ENCODE data around the gene STRN.
"Not testable (repeated sequence)": the region's sequence is repeated elsewhere in the genome, so short reads cannot be mapped to it uniquely, and the experiment has no call there.

The STRN gene

GRCh38 chr2:36911012-36911411 is 55.3 kb downstream of the STRN start:
- DNase-seq (ENCODE audit: low read depth) = no peak

GRCh38 chr2:36906277-36906676 is 60.1 kb downstream of the STRN start:
- no peak for DNase-seq (ENCODE audit: low read depth)

GRCh38 chr2:36904636-36905035 is 61.7 kb downstream of the STRN start:
- DNase-seq (ENCODE audit: low read depth) = no peak

- DNase-seq (ENCODE audit: low read depth) = no peak
Measured at GRCh38 chr2:36902385-36903120, 63.8 kb downstream of the STRN start.

- DNase-seq (ENCODE audit: low read depth) = no peak
Measured at GRCh38 chr2:36892805-36893204, 73.5 kb downstream of the STRN start.

- no peak for DNase-seq (ENCODE audit: low read depth)
Measured at GRCh38 chr2:36889795-36890194, 76.5 kb downstream of the STRN start.

GRCh38 chr2:36887095-36887494 is 79.2 kb downstream of the STRN start:
- not testable (repeated sequence) for DNase-seq (ENCODE audit: low read depth)

GRCh38 chr2:36886664-36887063 is 79.7 kb downstream of the STRN start:
- DNase-seq (ENCODE audit: low read depth) = no peak

GRCh38 chr2:36885605-36886004 is 80.7 kb downstream of the STRN start:
- no peak for DNase-seq (ENCODE audit: low read depth)

GRCh38 chr2:36882532-36882931 is 83.8 kb downstream of the STRN start:
- no peak for DNase-seq (ENCODE audit: low read depth)

GRCh38 chr2:36881816-36882215 is 84.5 kb downstream of the STRN start:
- DNase-seq (ENCODE audit: low read depth) = no peak

GRCh38 chr2:36878429-36878828 is 87.9 kb downstream of the STRN start:
- no peak for DNase-seq (ENCODE audit: low read depth)

- no peak for DNase-seq (ENCODE audit: low read depth)
Measured at GRCh38 chr2:36871068-36871707, 95.1 kb downstream of the STRN start.

GRCh38 chr2:36869606-36870005 is 96.7 kb downstream of the STRN start:
- no peak for DNase-seq (ENCODE audit: low read depth)

GRCh38 chr2:36861896-36862295 is 104.4 kb downstream of the STRN start:
- no peak for DNase-seq (ENCODE audit: low read depth)

GRCh38 chr2:36859366-36859792 is 107.0 kb downstream of the STRN start:
- no peak for DNase-seq (ENCODE audit: low read depth)

GRCh38 chr2:36858551-36859365 is 107.6 kb downstream of the STRN start:
- no peak for DNase-seq (ENCODE audit: low read depth)

- no peak for DNase-seq (ENCODE audit: low read depth)
Measured at GRCh38 chr2:36857713-36858112, 108.6 kb downstream of the STRN start.

- no peak for DNase-seq (ENCODE audit: low read depth)
Measured at GRCh38 chr2:36855429-36855828, 110.9 kb downstream of the STRN start.

- no peak for DNase-seq (ENCODE audit: low read depth)
Measured at GRCh38 chr2:36854241-36854640, 112.1 kb downstream of the STRN start.

GRCh38 chr2:36849265-36849664 is 117.1 kb downstream of the STRN start:
- DNase-seq (ENCODE audit: low read depth) = no peak

- no peak for DNase-seq (ENCODE audit: low read depth)
Measured at GRCh38 chr2:36843838-36844237, 122.5 kb downstream of the STRN start.

Measured in activated T-cell treated with anti-CD3 and anti-CD28 coated beads for 1 hour (primary cell).